T47D (cell line): Measurements from ENCODE around the gene ANKRD44.

ENCODE experiments used
- DNase-seq, 2 experiments: peaks; one replicate each; pipeline versions ENCODE4 v3.0.0 to v3.0.0-alpha.2; 2011 to 2012; ENCODE audit warnings: low read depth in 1 of 2, low spot score in 1 of 2
- JUND ChIP-seq: IDR thresholded peaks from 2 replicates; pipeline ENCODE4 v1.6.1; 2012; ENCODE audit warnings: low read depth
- in situ Hi-C: cut with HindIII; loops from 2 replicates; pipeline ENCODE4 v1.10.0; 2016; ENCODE audit warnings: low sequenced_read_pairs, low pct_unique_long_range_greater_than_20kb

ANKRD44 gene

DNA sequence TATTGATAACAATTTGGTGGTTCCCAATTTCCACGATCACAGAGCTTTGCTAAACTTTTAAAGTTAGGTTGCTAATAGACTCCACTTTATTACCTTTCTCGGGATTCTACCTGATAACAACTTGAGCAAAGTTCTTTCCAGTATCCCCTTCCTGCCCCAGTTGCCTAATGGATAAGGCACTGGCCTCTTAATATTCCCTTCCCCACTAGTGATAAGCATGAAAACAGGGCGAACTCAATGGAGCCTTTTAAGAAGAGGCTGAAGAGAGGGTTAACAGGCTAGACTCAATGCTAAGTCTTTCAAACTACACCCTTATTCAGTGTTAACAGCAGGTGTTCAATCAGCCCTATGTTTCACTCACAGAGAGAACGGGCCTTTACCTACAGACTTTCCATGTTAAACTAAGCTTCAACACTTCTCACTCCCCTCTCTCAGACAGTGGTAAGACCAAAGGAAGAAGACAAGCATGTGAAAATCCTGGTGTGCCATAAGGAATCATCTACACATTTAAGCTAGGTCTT is 75.8 kb downstream of the ANKRD44 start:
- in situ Hi-C loops: no loop called here

DNA sequence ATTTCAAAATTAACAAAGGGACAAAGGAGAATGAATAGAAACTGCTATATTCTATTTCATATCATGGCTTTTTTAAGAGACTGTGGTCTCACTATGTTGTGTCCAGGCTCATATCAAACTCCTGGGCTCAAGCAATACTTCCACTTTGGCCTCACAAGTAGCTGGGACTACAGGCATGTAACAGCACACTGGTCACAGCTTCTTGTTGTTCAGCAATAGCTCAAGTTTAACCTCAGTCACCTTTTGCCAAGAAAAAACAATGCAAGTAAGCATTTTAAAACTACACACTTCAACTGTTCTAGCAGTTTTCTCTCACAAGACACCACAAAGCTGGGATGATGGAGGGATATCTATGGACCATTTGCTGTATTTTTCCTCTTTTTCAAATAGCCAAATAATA is 77.1 kb downstream of the ANKRD44 start:
- TF ChIP-seq JUND: no peak

More for the DNA sequence above, 75.8 kb downstream of the ANKRD44 start:
- DNase-seq: no peak
- TF ChIP-seq JUND: no peak

DNA sequence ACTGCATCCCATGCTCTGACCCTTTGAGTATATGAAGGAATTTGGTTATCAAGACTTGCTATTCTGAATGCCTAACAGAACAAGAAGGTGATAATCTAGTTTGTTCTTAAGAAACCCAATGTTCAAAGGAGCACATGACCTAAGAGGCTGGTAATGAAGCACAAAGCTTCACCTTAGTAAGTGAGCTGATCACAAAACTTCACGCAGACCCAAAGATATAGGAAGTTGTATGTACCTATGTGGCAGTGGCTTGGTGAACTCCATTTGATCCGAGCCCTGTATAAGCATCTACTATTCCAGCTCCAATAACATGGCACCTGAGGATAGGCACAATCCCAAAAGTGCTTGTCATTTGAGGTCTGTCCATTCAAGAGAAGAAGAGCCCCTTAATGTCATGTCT is 78.6 kb downstream of the ANKRD44 start:
- in situ Hi-C loops: no loop called here
- DNase-seq: no peak
- TF ChIP-seq JUND: no peak

More for the DNA sequence above, 77.1 kb downstream of the ANKRD44 start:
- DNase-seq: no peak
- in situ Hi-C loops: no loop called here

DNA sequence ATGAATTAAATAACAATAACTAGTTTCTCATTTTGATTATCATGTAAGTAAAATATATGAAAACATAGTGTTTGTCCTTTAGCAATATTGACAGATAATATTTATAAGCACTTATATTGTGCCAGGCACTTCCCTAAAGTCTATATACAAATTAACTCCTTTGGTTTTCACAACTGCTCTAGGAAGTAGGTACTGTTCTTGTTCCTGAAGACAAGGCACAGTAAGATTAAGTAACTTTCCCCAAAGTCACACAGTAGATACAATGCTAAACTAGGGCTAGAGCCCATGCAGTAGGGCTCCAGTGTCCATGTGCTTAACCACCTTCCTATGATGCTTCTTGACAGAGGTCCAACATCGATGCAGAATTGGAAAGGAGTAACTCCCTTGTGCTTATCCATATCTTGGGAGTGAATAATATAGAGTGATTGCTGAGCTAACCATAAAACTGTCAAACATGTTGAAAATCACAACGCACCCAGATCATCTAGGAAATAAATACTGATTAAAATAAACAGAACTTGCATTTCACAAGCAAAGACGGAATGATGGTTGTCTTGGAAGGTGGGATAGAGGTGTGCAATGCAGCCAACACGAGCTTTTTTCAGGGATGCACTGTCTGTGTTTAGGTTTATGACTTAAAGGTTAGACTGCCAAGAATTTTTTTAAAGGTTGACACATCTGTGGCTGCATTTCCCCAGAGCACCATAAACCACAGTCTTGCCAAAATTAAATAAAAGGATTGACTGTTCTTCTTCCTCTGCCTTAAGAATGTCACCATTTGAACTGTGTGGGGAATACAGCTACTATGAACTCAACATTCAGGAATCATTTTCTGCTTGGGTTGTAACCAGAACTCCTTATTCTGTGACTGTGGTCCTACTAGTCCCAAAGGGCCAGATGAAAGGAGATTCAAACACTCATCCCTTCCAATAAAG is 80.8 kb downstream of the ANKRD44 start:
- no peak for DNase-seq
- in situ Hi-C loops: no loop called here
- TF ChIP-seq JUND: no peak

DNA sequence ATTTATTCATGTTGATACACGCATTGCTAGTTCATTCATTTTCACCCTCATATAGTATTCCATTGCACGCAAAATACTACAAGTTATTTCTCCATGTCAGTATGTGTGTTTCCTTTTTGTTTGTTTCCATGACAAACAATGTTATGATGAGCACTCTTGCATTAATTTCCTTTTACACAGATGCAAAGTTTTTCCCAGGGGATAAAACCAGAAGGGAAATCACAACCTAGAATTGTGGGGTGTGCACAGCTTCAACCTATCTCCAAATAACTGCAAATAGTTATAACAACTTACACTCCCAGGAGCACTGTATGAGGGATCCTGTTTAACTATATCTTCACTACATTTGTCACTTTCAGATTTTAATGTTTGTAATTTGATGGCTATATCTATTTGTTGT is 87.1 kb downstream of the ANKRD44 start:
- in situ Hi-C loops: no loop called here
- DNase-seq: no peak
- TF ChIP-seq JUND: no peak

GRCh38 chr2:197219636-197220035 is 90.9 kb downstream of the ANKRD44 start:
- TF ChIP-seq JUND: no peak
- in situ Hi-C loops: no loop called here
- DNase-seq: no peak

- in situ Hi-C loops: no loop called here
- TF ChIP-seq JUND: no peak
- no peak for DNase-seq
Observed at GRCh38 chr2:197217541-197217940, 93.0 kb downstream of the ANKRD44 start.

- no peak for TF ChIP-seq JUND
- no peak for DNase-seq
- in situ Hi-C loops: no loop called here
Observed at GRCh38 chr2:197216361-197216979, 94.1 kb downstream of the ANKRD44 start.

DNA sequence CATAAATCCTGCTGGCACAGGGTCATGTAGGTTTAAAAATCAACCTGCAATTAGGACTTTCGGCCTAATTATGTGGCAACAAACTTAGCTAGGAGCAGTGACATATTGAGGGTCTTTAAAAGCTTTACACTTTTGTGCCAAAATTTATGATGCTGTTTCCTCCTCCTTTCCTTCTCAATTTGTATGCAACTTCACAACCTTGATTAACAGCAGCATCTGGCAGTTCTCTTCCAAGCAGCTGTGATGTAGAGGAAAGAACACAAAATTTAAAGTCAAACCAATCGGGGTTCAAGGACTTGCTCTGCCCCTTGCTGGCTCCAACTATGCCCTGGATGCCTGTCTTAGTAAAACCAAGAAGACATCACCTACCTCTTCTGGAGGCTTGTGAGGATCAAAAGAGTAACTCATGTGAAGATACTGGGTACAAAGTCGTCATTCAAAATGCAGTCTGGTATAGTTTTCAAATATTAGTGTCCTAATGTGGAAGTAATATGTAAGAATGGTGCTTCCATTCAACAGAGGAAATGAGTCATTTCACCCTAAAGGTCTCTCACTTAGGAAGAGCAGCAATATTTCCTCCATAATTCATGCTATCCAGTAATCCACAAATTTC is 94.7 kb downstream of the ANKRD44 start:
- no peak for DNase-seq
- TF ChIP-seq JUND: no peak
- in situ Hi-C loops: no loop called here

GRCh38 chr2:197212344-197213262 is 98.0 kb downstream of the ANKRD44 start:
- in situ Hi-C loops: no loop called here
- no peak for DNase-seq
- TF ChIP-seq JUND: no peak

GRCh38 chr2:197211881-197212342 is 98.7 kb downstream of the ANKRD44 start:
- in situ Hi-C loops: no loop called here
- TF ChIP-seq JUND: no peak
- no peak for DNase-seq

- in situ Hi-C loops: no loop called here
- DNase-seq: no peak
- no peak for TF ChIP-seq JUND
Observed at GRCh38 chr2:197210430-197210829, 100.2 kb downstream of the ANKRD44 start.
